Measurements from ENCODE around the gene CD68. TPM values are rescaled to one million over a fixed set of nuclear protein-coding genes. Genes with fewer than 3 reads are reported as not detected.

CD68 gene
- polyA plus RNA-seq, 3 donors = 642 to 884 (median 744) TPM

- Histone ChIP-seq H2AFZ (ENCODE audit: insufficient read depth, low read depth, low read length, poor library complexity, severe bottlenecking) (no peak overlapping the region), H3K27ac (ENCODE audit: low read depth in 1 of 2, low read length in 2 of 2) (no peak overlapping the region), H3K4me1 (ENCODE audit: control insufficient read depth in 1 of 2, insufficient read depth in 2 of 2, low read length in 2 of 2) (peaks cover 83 to 88% of the 10 kb centered on the region in 2 donors), H3K27me3 (ENCODE audit: control insufficient read depth in 2 of 2, insufficient read depth in 2 of 2, low read length in 2 of 2) (no peaks in the 10 kb centered on the region), H3K79me2 (ENCODE audit: insufficient read depth, low read length) (peaks cover 48% of the 10 kb centered on the region), H3K36me3 (replicated peaks in 1 of 2; ENCODE audit: control insufficient read depth in 1 of 2, insufficient read depth in 2 of 2, low read length in 2 of 2) (peaks cover 4% of the 10 kb centered on the region in 2 donors), H4K20me1 (ENCODE audit: insufficient read depth, low read length) (peaks cover 6% of the 10 kb centered on the region), H3K9ac (ENCODE audit: insufficient read depth, low read length, poor library complexity, severe bottlenecking) (no peak overlapping the region), H3K4me2 (replicated peaks; ENCODE audit: extremely low read depth, low read length, poor library complexity, severe bottlenecking) (no peak overlapping the region), H3K9me3 (replicated peaks in 1 of 2; ENCODE audit: control insufficient read depth in 1 of 2, insufficient read depth in 1 of 2, low read length in 2 of 2) (no peaks in the 10 kb centered on the region), H3K4me3 (replicated peaks in 1 of 3; ENCODE audit: low read depth in 2 of 3, low read length in 3 of 3) (no peak overlapping the region)
- no peak for DNase-seq
- H3K27me3 Mint-ChIP-seq (ENCODE audit: low read depth in 3 of 3) = peaks cover 0 to 8% (median 7%) of the 10 kb centered on the region in 3 donors
- H3K4me1 Mint-ChIP-seq = peaks cover 83% of the 10 kb centered on the region
- no peak overlapping the region for H3K4me3 Mint-ChIP-seq
- no peak for TF ChIP-seq CTCF (IDR thresholded peaks at IDR 0.05)
- H3K36me3 Mint-ChIP-seq = peaks cover 39 to 46% of the 10 kb centered on the region in 2 donors
- peaks cover 0 to 3% (median 0%) of the 10 kb centered on the region in 7 donors for H3K9me3 Mint-ChIP-seq
- intact Hi-C loops (cut with micrococcal nuclease) = no loop called here
- 53% methylated on average over 10 of the region's 10 CpGs for WGBS (ENCODE audit: insufficient coverage)
- peak overlapping the region in 5 of 7 donors; percentile 21 to 69 (median 57) for H3K27ac Mint-ChIP-seq
These were observed 24.0 kb upstream of the CD68 start for GRCh38 chr17:7555320-7555948.

DNA sequence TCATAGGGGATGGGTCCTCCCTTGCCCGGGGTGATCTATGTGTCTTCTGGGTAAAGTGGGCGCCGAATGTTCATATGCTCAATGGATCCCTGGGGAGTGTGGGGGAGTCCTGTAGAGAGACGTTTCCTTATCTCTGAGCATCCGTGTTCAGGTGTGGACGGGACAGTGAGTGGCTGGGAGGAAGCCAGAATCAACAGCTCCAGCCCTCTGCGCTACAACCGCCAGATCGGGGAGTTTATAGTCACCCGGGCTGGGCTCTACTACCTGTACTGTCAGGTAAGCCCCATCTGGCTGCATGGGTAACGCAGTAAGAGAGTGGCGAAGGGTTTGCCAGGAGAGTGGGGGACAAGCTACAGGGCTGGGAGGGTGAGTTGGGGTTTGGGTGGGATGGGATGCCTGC lies 22.8 kb upstream of the CD68 start:
- no peak overlapping the region for H3K4me3 ChIP-seq (replicated peaks in 1 of 3; ENCODE audit: low read depth in 2 of 3, low read length in 3 of 3)
- no peak overlapping the region for H3K4me2 ChIP-seq (replicated peaks; ENCODE audit: extremely low read depth, low read length, poor library complexity, severe bottlenecking)
- no peak overlapping the region for H2AFZ ChIP-seq (ENCODE audit: insufficient read depth, low read depth, low read length, poor library complexity, severe bottlenecking)
- intact Hi-C loops (cut with micrococcal nuclease) = no loop called here
- peaks cover 18% of the 10 kb centered on the region for H4K20me1 ChIP-seq (ENCODE audit: insufficient read depth, low read length)
- Mint-ChIP-seq H3K4me3 (peak overlapping the region in 1 of 2 donors; percentile 3), H3K36me3 (peaks cover 35 to 44% of the 10 kb centered on the region in 2 donors), H3K27me3 (ENCODE audit: low read depth in 3 of 3) (peaks cover 0 to 8% (median 7%) of the 10 kb centered on the region in 3 donors), H3K9me3 (peaks cover 0 to 3% (median 0%) of the 10 kb centered on the region in 7 donors), H3K27ac (peak overlapping the region in 6 of 7 donors; percentile 62 to 98 (median 79)), H3K4me1 (peaks cover 81% of the 10 kb centered on the region)
- H3K36me3 ChIP-seq (replicated peaks in 1 of 2; ENCODE audit: control insufficient read depth in 1 of 2, insufficient read depth in 2 of 2, low read length in 2 of 2) = peaks cover 4 to 11% of the 10 kb centered on the region in 2 donors
- H3K79me2 ChIP-seq (ENCODE audit: insufficient read depth, low read length) = peaks cover 47% of the 10 kb centered on the region
- H3K4me1 ChIP-seq (ENCODE audit: control insufficient read depth in 1 of 2, insufficient read depth in 2 of 2, low read length in 2 of 2) = peaks cover 82 to 88% of the 10 kb centered on the region in 2 donors
- WGBS (ENCODE audit: insufficient coverage) = 95% methylated on average over 11 of the region's 12 CpGs
- H3K27me3 ChIP-seq (ENCODE audit: control insufficient read depth in 2 of 2, insufficient read depth in 2 of 2, low read length in 2 of 2) = no peaks in the 10 kb centered on the region
- H3K9me3 ChIP-seq (replicated peaks in 1 of 2; ENCODE audit: control insufficient read depth in 1 of 2, insufficient read depth in 1 of 2, low read length in 2 of 2) = no peaks in the 10 kb centered on the region
- no peak for DNase-seq
- H3K9ac ChIP-seq (ENCODE audit: insufficient read depth, low read length, poor library complexity, severe bottlenecking) = no peak overlapping the region
- H3K27ac ChIP-seq (ENCODE audit: low read depth in 1 of 2, low read length in 2 of 2) = peak overlapping the region; percentile 90 to 92
- TF ChIP-seq CTCF (IDR thresholded peaks at IDR 0.05) = no peak

All from CD14-positive monocyte (primary cell).